Progenitor cell of endocrine pancreas (in vitro differentiated cells): Measurements from ENCODE around the gene PSME3IP1. TPM values are rescaled to one million over a fixed set of nuclear protein-coding genes. Genes with fewer than 3 reads are reported as not detected.

Source experiments
- DNase-seq: peaks from one replicate; pipeline ENCODE4 v3.0.0; 2021; ENCODE audit warnings: low spot score; ENCODE audit not compliant: unreplicated experiment
- H3K27ac Mint-ChIP-seq: 2 replicates; pipeline ENCODE4 v1.8.0; 2021; ENCODE audit warnings: mild to moderate bottlenecking, moderate library complexity, mixed read lengths
- H3K27me3 Mint-ChIP-seq: 2 replicates; pipeline ENCODE4 v1.8.0; 2021; ENCODE audit warnings: mixed read lengths
- H3K36me3 Mint-ChIP-seq: 2 replicates; pipeline ENCODE4 v1.8.0; 2022; ENCODE audit warnings: mixed read lengths; ENCODE audit not compliant: insufficient read depth
- H3K4me1 Mint-ChIP-seq: 2 replicates; pipeline ENCODE4 v1.8.0; 2021; ENCODE audit warnings: low read depth, mixed read lengths
- H3K4me3 Mint-ChIP-seq: 2 replicates; pipeline ENCODE4 v1.8.0; 2021; ENCODE audit warnings: low read depth, mild to moderate bottlenecking, moderate library complexity, mixed read lengths
- H3K9me3 Mint-ChIP-seq: 2 replicates; pipeline ENCODE4 v1.8.0; 2021; ENCODE audit warnings: low read depth, mixed read lengths
- CTCF ChIP-seq: fragments of 200-600 bp; sonication (generic); IDR thresholded peaks from one replicate; pipeline ENCODE4 v1.5.0; 2021; ENCODE audit warnings: antibody characterized with exemption, mild to moderate bottlenecking; ENCODE audit not compliant: unreplicated experiment
- total RNA-seq: library from RNA; stranded (reverse); gene quantifications from 2 replicates; pipeline ENCODE4 v1.2.1, GENCODE V29; 2021

PSME3IP1 gene
- total RNA-seq, 1 donor from 2014 or later: 101 TPM

GRCh38 chr16:57166451-57166850 is 19.4 kb downstream of the PSME3IP1 start:
- Mint-ChIP-seq H3K9me3 (no peaks in the 10 kb centered on the region), H3K4me1 (peaks cover 5% of the 10 kb centered on the region), H3K27ac (peak overlapping the region; percentile 9), H3K27me3 (no peaks in the 10 kb centered on the region), H3K36me3 (peaks cover 27% of the 10 kb centered on the region), H3K4me3 (no peak overlapping the region)
- no peak for DNase-seq
- no peak for TF ChIP-seq CTCF

GRCh38 chr16:57165938-57166337 is 19.9 kb downstream of the PSME3IP1 start:
- H3K4me1 Mint-ChIP-seq: peaks cover 5% of the 10 kb centered on the region
- H3K36me3 Mint-ChIP-seq: peaks cover 24% of the 10 kb centered on the region
- no peak for DNase-seq
- H3K9me3 Mint-ChIP-seq: no peaks in the 10 kb centered on the region
- TF ChIP-seq CTCF: no peak
- H3K4me3 Mint-ChIP-seq: no peak overlapping the region
- H3K27me3 Mint-ChIP-seq: no peaks in the 10 kb centered on the region
- no peak overlapping the region for H3K27ac Mint-ChIP-seq

- no peak for TF ChIP-seq CTCF
- H3K27ac Mint-ChIP-seq: no peak overlapping the region
- H3K36me3 Mint-ChIP-seq: peaks cover 21% of the 10 kb centered on the region
- H3K27me3 Mint-ChIP-seq: no peaks in the 10 kb centered on the region
- peaks cover 5% of the 10 kb centered on the region for H3K4me1 Mint-ChIP-seq
- no peaks in the 10 kb centered on the region for H3K9me3 Mint-ChIP-seq
- no peak for DNase-seq
- H3K4me3 Mint-ChIP-seq: no peak overlapping the region
Observed at GRCh38 chr16:57165483-57165882, 20.4 kb downstream of the PSME3IP1 start.

- Mint-ChIP-seq H3K4me1 (peaks cover 5% of the 10 kb centered on the region), H3K27me3 (no peaks in the 10 kb centered on the region), H3K9me3 (no peaks in the 10 kb centered on the region), H3K36me3 (peaks cover 29% of the 10 kb centered on the region), H3K27ac (no peak overlapping the region), H3K4me3 (no peak overlapping the region)
- DNase-seq: no peak
- TF ChIP-seq CTCF: no peak
Observed at GRCh38 chr16:57163842-57164241, 22.0 kb downstream of the PSME3IP1 start.

- Mint-ChIP-seq H3K27me3 (no peaks in the 10 kb centered on the region), H3K9me3 (no peaks in the 10 kb centered on the region), H3K4me3 (no peak overlapping the region), H3K27ac (no peak overlapping the region), H3K36me3 (peaks cover 32% of the 10 kb centered on the region), H3K4me1 (peaks cover 11% of the 10 kb centered on the region)
- no peak for DNase-seq
- TF ChIP-seq CTCF: no peak
Observed at GRCh38 chr16:57159447-57159846, 26.4 kb downstream of the PSME3IP1 start.
